Endothelial cell of umbilical vein (primary cell): ENCODE data around the gene HIVEP3. TPM values are rescaled to one million over a fixed set of nuclear protein-coding genes. Genes with fewer than 3 reads are reported as not detected.
A peak's percentile ranks its signal among the peaks of the same experiment; 100 is the strongest.

Experiments
- BruUV-seq: library from RNA; stranded (reverse); fragments of 400-500 nt; replicated peaks from 2 replicates; lab custom pipeline; 2021; lab: Mats Ljungman, UMichigan
- CTCF ChIA-PET: fragments of 300-600, 350-600 bp; sonication (Branson Sonifier 250); formaldehyde crosslinking; loops from one replicate; lab custom pipeline; 2021; ENCODE audit warnings: antibody characterized with exemption, inconsistent platforms; lab: Charles Lee
- POLR2A ChIA-PET: fragments of 300-600, 350-600 bp; sonication (Branson Sonifier 250); formaldehyde crosslinking; loops from one replicate; lab custom pipeline; 2021; ENCODE audit warnings: antibody characterized with exemption, inconsistent platforms; lab: Charles Lee
- DNase-seq: peaks from one replicate; pipeline ENCODE4 v3.0.0-alpha.2; 2011; ENCODE audit warnings: low read depth, low spot score
- FAIRE-seq: peaks from 2 replicates; lab custom pipeline; 2011; peaks lifted over from hg19 to GRCh38; lab: Jason Lieb, UNC
- H2AFZ ChIP-seq: 2 replicates; pipeline ENCODE4 v1.6.0; 2012; ENCODE audit warnings: low read depth, low read length, control low read depth, inconsistent platforms
- H3K27ac ChIP-seq: 2 replicates; pipeline ENCODE4 v1.5.1; 2011; ENCODE audit warnings: low read depth, mild to moderate bottlenecking, control low read depth, low read length, moderate library complexity; ENCODE audit not compliant: insufficient read depth
- H3K27me3 ChIP-seq, 2 experiments: 2 replicates each; pipeline versions ENCODE4 v1.6.0 to v1.6.1; 2011; ENCODE audit warnings: low read length in 2 of 2, mixed read lengths in 1 of 2; ENCODE audit not compliant: control insufficient read depth in 2 of 2, insufficient read depth in 2 of 2
- H3K36me3 ChIP-seq, 2 experiments: 2 replicates in 1 of 2; 3 replicates in 1 of 2; pipeline ENCODE4 v1.5.1; 2011; ENCODE audit warnings: low read length in 2 of 2, mild to moderate bottlenecking in 1 of 2, moderate library complexity in 1 of 2; ENCODE audit not compliant: control insufficient read depth in 2 of 2, insufficient read depth in 2 of 2; ENCODE audit errors: extremely low read depth in 1 of 2
- H3K4me1 ChIP-seq: 3 replicates; pipeline ENCODE4 v1.5.1; 2011; ENCODE audit warnings: mild to moderate bottlenecking, low read length; ENCODE audit not compliant: control insufficient read depth, insufficient read depth; ENCODE audit errors: extremely low read depth
- H3K4me2 ChIP-seq: 2 replicates; pipeline ENCODE4 v1.6.1; 2011; ENCODE audit warnings: low read length, control low read depth, mixed read lengths; ENCODE audit not compliant: insufficient read depth
- H3K4me3 ChIP-seq, 3 experiments: fragments of 200-600 bp in 1 of 3; sonication (generic), shearing (Covaris generic) in 1 of 3; replicated peaks in 1 of 3; 2 replicates each; pipeline ENCODE4 v1.5.1; 2011 to 2016; ENCODE audit warnings: control low read depth in 3 of 3, low read length in 3 of 3, mild to moderate bottlenecking in 2 of 3, inconsistent platforms in 1 of 3, low read depth in 1 of 3, moderate library complexity in 1 of 3; ENCODE audit not compliant: insufficient read depth in 1 of 3
- H3K79me2 ChIP-seq: 2 replicates; pipeline ENCODE4 v1.6.0; 2012; ENCODE audit warnings: low read length, inconsistent platforms; ENCODE audit not compliant: control insufficient read depth, insufficient read depth
- H3K9ac ChIP-seq: replicated peaks from 2 replicates; pipeline ENCODE3; 2011; ENCODE audit warnings: low read length, control low read depth; ENCODE audit not compliant: insufficient read depth; ENCODE audit errors: extremely low read depth
- H3K9me1 ChIP-seq: replicated peaks from 3 replicates; pipeline ENCODE4 v1.6.0; 2011; ENCODE audit warnings: mild to moderate bottlenecking, low read length; ENCODE audit not compliant: control insufficient read depth, insufficient read depth; ENCODE audit errors: extremely low read depth
- H3K9me3 ChIP-seq: replicated peaks from 2 replicates; pipeline ENCODE4 v1.5.1; 2012; ENCODE audit warnings: low read length, inconsistent platforms; ENCODE audit not compliant: control insufficient read depth, insufficient read depth
- H4K20me1 ChIP-seq: replicated peaks from 2 replicates; pipeline ENCODE3; 2011; ENCODE audit warnings: mild to moderate bottlenecking, low read length; ENCODE audit not compliant: control insufficient read depth, insufficient read depth; ENCODE audit errors: extremely low read depth
- EZH2 ChIP-seq: IDR thresholded peaks from 2 replicates; pipeline ENCODE4 v1.6.1; 2012; ENCODE audit warnings: borderline replicate concordance, low read depth, mild to moderate bottlenecking, moderate library complexity, low read length, inconsistent platforms; ENCODE audit not compliant: severe bottlenecking
- FOS ChIP-seq: IDR thresholded peaks from 2 replicates; pipeline ENCODE4 v1.6.1; 2011; ENCODE audit warnings: mild to moderate bottlenecking, low read length, moderate library complexity, borderline replicate concordance; ENCODE audit not compliant: insufficient read depth
- GATA2 ChIP-seq: IDR thresholded peaks from 2 replicates; pipeline ENCODE4 v1.7.0; 2011; ENCODE audit warnings: low read depth, mild to moderate bottlenecking, moderate library complexity, mixed read lengths, low read length; ENCODE audit not compliant: insufficient read length, insufficient read depth
- JUN ChIP-seq: IDR thresholded peaks from 2 replicates; pipeline ENCODE4 v1.6.1; 2011; ENCODE audit warnings: borderline replicate concordance, low read depth; ENCODE audit not compliant: insufficient read length, insufficient read depth
- MYC ChIP-seq: IDR thresholded peaks from one replicate; pipeline ENCODE4 v1.6.1; 2011; ENCODE audit warnings: mild to moderate bottlenecking, low read depth, low read length
- POLR2A ChIP-seq: IDR thresholded peaks from 2 replicates; pipeline ENCODE4 v1.6.1; 2012; ENCODE audit warnings: low read depth, mild to moderate bottlenecking, control low read depth, low read length
- POLR2AphosphoS5 ChIP-seq: IDR thresholded peaks from 2 replicates; pipeline ENCODE4 v1.6.1; 2012; ENCODE audit warnings: low read depth, mild to moderate bottlenecking, control low read depth, low read length, moderate library complexity; ENCODE audit not compliant: insufficient read depth
- dilution Hi-C: fragments of 300-500 bp; cut with MboI; formaldehyde crosslinking; loops from one replicate; pipeline ENCODE4 v1.15.0; 2019; ENCODE audit warnings: low sequenced_read_pairs; ENCODE audit not compliant: extremely low pct_ligation_motif_present
- intact Hi-C: fragments of 100-400 bp; cut with micrococcal nuclease; formaldehyde crosslinking; loops from one replicate; pipeline ENCODE4 v1.10.0; 2022
- polyA plus RNA-seq, 4 experiments: library from polyadenylated mRNA; depleted of rRNA in 3 of 4; stranded (reverse) in 3 of 4; unstranded in 1 of 4; fragments of >200 nt; gene quantifications; 2 replicates each; pipeline versions ENCODE4 v1.2.1 to v1.2.3, GENCODE V29; 2011 to 2012; ENCODE audit warnings: missing spikeins in 1 of 4
- total RNA-seq: library from RNA; stranded (reverse); gene quantifications from 2 replicates; pipeline ENCODE4 v1.2.3, GENCODE V29; 2021
- TF ChIP-seq, protein P1 (sequence below): IDR thresholded peaks from 2 replicates; pipeline ENCODE4 v1.6.1; 2011; ENCODE audit not compliant: insufficient read depth, insufficient read length
- TF ChIP-seq, protein P2 (sequence below), 2 donors: IDR thresholded peaks; 1 replicate in 1 of 2; 2 replicates in 1 of 2; pipeline ENCODE4 v1.5.1; 2011; ENCODE audit warnings: low read length in 2 of 2, mild to moderate bottlenecking in 2 of 2, moderate library complexity in 2 of 2, control low read depth in 1 of 2, inconsistent platforms in 1 of 2, low read depth in 1 of 2; ENCODE audit not compliant: insufficient read depth in 1 of 2; ENCODE audit errors: extremely low read depth in 1 of 2

The HIVEP3 gene
- total and polyA plus RNA-seq, 2 donors (not counting 3 experiments of a cell fraction or from before 2014, with no cell fraction given), result 3.4 to 4.0 TPM

- intact Hi-C loops, result no loop called here
- Histone ChIP-seq H3K4me3 (no peak overlapping the region), H3K4me2 (no peak overlapping the region), H3K9me3 (no peaks in the 10 kb centered on the region), H4K20me1 (no peaks in the 10 kb centered on the region), H3K79me2 (no peaks in the 10 kb centered on the region), H3K27ac (no peak overlapping the region), H2AFZ (no peak overlapping the region), H3K9ac (no peak overlapping the region), H3K4me1 (peaks cover 8% of the 10 kb centered on the region), H3K9me1 (no peaks in the 10 kb centered on the region), H3K36me3 (no peaks in the 10 kb centered on the region), H3K27me3 (no peaks in the 10 kb centered on the region)
- POLR2A ChIA-PET, result no interaction called here
- CTCF ChIA-PET, result interaction anchor here (1.6 kb wide), 1 partner anchor 390 kb away, joined by 3 read pairs; no protein-coding TSS in a partner anchor
- dilution Hi-C loops, result no loop called here
- no TSS peak for BruUV-seq
- peak; percentile 46 for TF ChIP-seq JUN
- TF ChIP-seq FOS, result peak; percentile 95
- no peak for TF ChIP-seq GATA2
- peak; percentile 19 for TF ChIP-seq POLR2AphosphoS5
- FAIRE-seq (peak; percentile 85), DNase-seq (peak; percentile 71)
Measured at GRCh38 chr1:41783189-41783639, 135.5 kb downstream of the HIVEP3 start.

DNA sequence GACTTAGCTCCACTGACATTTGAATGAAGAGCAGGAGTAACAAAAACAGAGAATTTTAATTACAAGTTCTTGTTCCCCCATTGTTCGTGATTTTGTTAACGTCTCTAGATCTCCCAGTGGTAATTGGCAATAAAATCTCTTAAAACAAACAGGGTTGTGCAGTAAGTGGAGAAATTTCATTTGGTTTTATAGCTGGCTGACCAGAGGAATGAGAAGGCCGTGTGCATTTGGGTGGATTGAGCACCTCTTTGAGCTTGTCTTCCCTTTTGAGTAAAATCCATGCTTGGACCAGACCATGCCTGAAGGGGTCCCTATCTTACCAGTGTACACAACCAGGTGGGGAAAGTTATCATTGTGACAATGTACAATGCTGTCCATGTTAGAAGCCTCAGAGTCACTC is 137.8 kb downstream of the HIVEP3 start:
- no peaks in the 10 kb centered on the region for H3K27me3 ChIP-seq
- DNase-seq (no peak), FAIRE-seq (no peak)
- peaks cover 8% of the 10 kb centered on the region for H3K4me1 ChIP-seq
- H3K79me2 ChIP-seq, result no peaks in the 10 kb centered on the region
- ChIA-PET CTCF (interaction anchor here (1.1 to 1.9 kb wide), 4 partner anchors 12 to 393 kb away, joined by 3 to 9 read pairs (median 4); no protein-coding TSS in a partner anchor), POLR2A (no interaction called here)
- H3K36me3 ChIP-seq, result no peaks in the 10 kb centered on the region
- no peak overlapping the region for H3K9ac ChIP-seq
- no peaks in the 10 kb centered on the region for H3K9me1 ChIP-seq
- no peak overlapping the region for H3K4me2 ChIP-seq
- no peak overlapping the region for H3K27ac ChIP-seq
- dilution Hi-C loops (no loop called here), intact Hi-C loops (no loop called here)
- no peak overlapping the region for H2AFZ ChIP-seq
- no TSS peak for BruUV-seq
- no peaks in the 10 kb centered on the region for H4K20me1 ChIP-seq
- H3K9me3 ChIP-seq, result no peaks in the 10 kb centered on the region
- TF ChIP-seq POLR2A (no peak), EZH2 (no peak), MYC (no peak), FOS (no peak), JUN (no peak), POLR2AphosphoS5 (no peak), GATA2 (no peak)
- TF ChIP-seq, protein P1, sequence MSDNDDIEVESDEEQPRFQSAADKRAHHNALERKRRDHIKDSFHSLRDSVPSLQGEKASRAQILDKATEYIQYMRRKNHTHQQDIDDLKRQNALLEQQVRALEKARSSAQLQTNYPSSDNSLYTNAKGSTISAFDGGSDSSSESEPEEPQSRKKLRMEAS, result no peak
- TF ChIP-seq, protein P2, sequence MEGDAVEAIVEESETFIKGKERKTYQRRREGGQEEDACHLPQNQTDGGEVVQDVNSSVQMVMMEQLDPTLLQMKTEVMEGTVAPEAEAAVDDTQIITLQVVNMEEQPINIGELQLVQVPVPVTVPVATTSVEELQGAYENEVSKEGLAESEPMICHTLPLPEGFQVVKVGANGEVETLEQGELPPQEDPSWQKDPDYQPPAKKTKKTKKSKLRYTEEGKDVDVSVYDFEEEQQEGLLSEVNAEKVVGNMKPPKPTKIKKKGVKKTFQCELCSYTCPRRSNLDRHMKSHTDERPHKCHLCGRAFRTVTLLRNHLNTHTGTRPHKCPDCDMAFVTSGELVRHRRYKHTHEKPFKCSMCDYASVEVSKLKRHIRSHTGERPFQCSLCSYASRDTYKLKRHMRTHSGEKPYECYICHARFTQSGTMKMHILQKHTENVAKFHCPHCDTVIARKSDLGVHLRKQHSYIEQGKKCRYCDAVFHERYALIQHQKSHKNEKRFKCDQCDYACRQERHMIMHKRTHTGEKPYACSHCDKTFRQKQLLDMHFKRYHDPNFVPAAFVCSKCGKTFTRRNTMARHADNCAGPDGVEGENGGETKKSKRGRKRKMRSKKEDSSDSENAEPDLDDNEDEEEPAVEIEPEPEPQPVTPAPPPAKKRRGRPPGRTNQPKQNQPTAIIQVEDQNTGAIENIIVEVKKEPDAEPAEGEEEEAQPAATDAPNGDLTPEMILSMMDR (IDR thresholded peaks at IDR 0.05; ENCODE audit: extremely low read depth in 1 of 2, insufficient read depth in 1 of 2, low read depth in 1 of 2, low read length in 2 of 2), result no peak
- H3K4me3 ChIP-seq, result no peak overlapping the region
